ENCODE measurements around the gene SAT1. TPM values are rescaled to one million over a fixed set of nuclear protein-coding genes. Genes with fewer than 3 reads are reported as not detected.

SAT1 gene
- total RNA-seq, 1 experiment from 2014 or later = 55.2 TPM

GRCh38 chrX:23795221-23795620 lies 12.2 kb downstream of the SAT1 start:
- Histone ChIP-seq H4K8ac (replicated peaks; ENCODE audit: insufficient read length, low read depth, low read length) (no peak overlapping the region), H3K9me3 (ENCODE audit: control insufficient read depth, low read depth, low read length) (no peaks in the 10 kb centered on the region), H3K23ac (ENCODE audit: insufficient read length, low read depth, low read length) (no peak overlapping the region), H2AK5ac (ENCODE audit: insufficient read length, low read length) (no peak overlapping the region), H4K5ac (ENCODE audit: insufficient read length, low read depth, low read length) (no peak overlapping the region), H2BK15ac (ENCODE audit: low read depth, low read length) (no peak overlapping the region), H3K18ac (ENCODE audit: insufficient read length, low read depth, low read length) (no peak overlapping the region), H3K56ac (ENCODE audit: insufficient read length, low read depth, low read length) (no peak overlapping the region), H2BK12ac (ENCODE audit: insufficient read length, low read depth, low read length) (no peak overlapping the region), H2BK5ac (ENCODE audit: insufficient read length, low read length) (no peak overlapping the region), H3K4me1 (ENCODE audit: insufficient read depth, low read length) (no peaks in the 10 kb centered on the region; the same call in 1 of the 2 replicates), H2BK20ac (ENCODE audit: low read depth, low read length, poor library complexity, severe bottlenecking) (no peak overlapping the region), H3K9ac (ENCODE audit: extremely low read depth, insufficient read length, low read length) (no peak overlapping the region), H2AFZ (ENCODE audit: low read length) (no peak overlapping the region), H4K91ac (ENCODE audit: insufficient read length, low read depth, low read length) (no peak overlapping the region), H3K27me3 (ENCODE audit: insufficient read depth, low read length) (no peaks in the 10 kb centered on the region), H4K20me1 (ENCODE audit: control insufficient read depth, insufficient read depth, insufficient read length) (no peaks in the 10 kb centered on the region), H2BK120ac (ENCODE audit: low read depth, low read length, poor library complexity, severe bottlenecking) (no peak overlapping the region), H3K79me2 (ENCODE audit: insufficient read depth, low read length) (no peaks in the 10 kb centered on the region), H3K27ac (ENCODE audit: insufficient read length, low read depth, low read length) (no peak overlapping the region), H3K4me2 (ENCODE audit: insufficient read depth, insufficient read length, low read length) (no peak overlapping the region), H3K14ac (ENCODE audit: insufficient read depth, low read length) (no peak overlapping the region), H3K79me1 (ENCODE audit: insufficient read depth, low read depth, low read length, poor library complexity, severe bottlenecking) (no peaks in the 10 kb centered on the region), H3K4ac (ENCODE audit: low read depth, low read length) (no peak overlapping the region), H3K23me2 (ENCODE audit: insufficient read length, low read depth, low read length, poor library complexity, severe bottlenecking) (no peaks in the 10 kb centered on the region), H3T11ph (ENCODE audit: low read length) (no peak overlapping the region)
- DNase-seq = no peak
- no peak overlapping the region for H3K4me3 Mint-ChIP-seq
- H3K4me1 Mint-ChIP-seq = peaks cover 29 to 35% of the 10 kb centered on the region in 2 experiments
- WGBS (ENCODE audit: extremely low coverage, insufficient read length, low lambda C conversion rate) = no CpG with 5 or more reads among the region's 8 CpGs
- H3K9me3 Mint-ChIP-seq = no peaks in the 10 kb centered on the region
- no peaks in the 10 kb centered on the region for H3K27me3 Mint-ChIP-seq (ENCODE audit: low read depth)
- H3K27ac Mint-ChIP-seq = peak overlapping the region in 2 of 3 experiments; percentile 38 to 46; a peak in 1 of 7 replicates
- H3K36me3 Mint-ChIP-seq (ENCODE audit: insufficient read depth in 1 of 3, low read depth in 3 of 3) = no peaks in the 10 kb centered on the region
- no peak for TF ChIP-seq CTCF (conservative IDR thresholded peaks at IDR 0.05)

All from H9 (cell line).